ENCODE measurements around the gene CACNA2D2.
A peak's percentile ranks its signal among the peaks of the same experiment; 100 is the strongest.

The CACNA2D2 gene

DNA sequence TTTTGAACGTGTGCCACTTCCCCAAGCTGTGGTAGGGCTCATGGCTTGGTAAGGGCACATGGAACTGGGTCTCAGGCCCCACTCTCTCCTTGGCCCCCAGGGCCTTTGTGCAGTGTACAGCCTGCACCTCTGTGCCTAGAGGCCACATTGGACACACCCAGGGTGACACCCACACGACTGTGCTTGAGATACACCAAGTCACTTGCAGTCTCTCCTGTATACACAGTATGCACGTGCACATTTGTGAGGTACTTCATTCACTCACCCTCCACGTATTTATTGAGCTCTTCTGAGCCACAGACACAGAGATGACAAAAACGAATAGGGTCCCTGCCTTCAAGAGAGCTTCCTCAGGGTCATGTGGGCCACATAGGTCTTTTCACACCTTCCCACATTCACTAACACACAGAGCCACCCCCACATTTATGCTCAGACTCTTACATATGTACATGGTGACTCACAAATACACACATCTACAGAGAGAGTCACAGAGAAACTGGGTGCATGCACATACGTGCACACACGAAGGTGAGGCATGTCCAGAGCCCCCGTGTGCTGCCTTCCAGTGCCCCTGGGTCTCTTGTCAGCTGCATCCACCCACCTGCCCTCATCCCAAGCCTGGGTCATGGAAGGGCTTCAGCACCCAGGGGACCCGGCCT is 134.3 kb downstream of the CACNA2D2 start:
- no peak for DNase-seq (ENCODE audit: low read depth)

GRCh38 chr3:50365842-50366220 is 137.6 kb downstream of the CACNA2D2 start:
- DNase-seq (ENCODE audit: low read depth), result no peak

DNA sequence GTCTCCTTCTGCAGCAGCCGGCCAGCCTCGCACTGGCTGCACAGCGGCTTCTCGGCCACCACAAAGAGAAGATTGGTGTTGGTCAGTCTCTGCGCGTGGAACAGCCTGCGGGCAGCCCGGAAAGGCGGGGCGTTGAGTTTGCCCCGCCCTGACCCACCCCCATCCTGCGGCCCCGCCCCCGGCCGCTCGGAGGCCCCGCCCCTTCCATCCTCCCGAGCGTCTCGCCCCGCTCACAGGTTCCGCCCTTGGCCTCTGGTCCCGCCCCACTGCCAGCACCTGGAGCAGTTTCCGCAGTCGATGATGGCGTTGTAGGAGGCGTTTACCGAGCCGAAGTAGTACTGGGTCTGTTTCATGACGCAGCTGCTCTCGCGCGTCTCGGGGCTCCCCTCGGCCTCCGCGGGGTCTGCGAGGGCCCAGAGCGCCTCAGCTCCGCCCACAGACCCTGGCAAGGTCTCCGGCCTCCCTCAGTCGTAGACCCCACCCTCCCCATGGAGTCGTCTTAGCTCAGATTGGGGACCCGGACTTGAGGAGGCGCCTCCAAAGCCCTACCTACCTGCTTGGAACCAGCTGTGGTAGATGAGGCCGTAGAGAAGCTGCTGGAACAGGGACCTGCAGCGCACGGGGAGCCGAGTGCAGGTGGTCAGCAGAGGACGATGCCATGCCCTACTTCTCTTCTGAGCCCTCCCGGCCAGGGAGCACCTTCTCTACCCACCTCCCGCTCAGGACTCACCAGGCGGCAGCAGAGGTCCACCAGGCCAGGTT is 138.2 kb downstream of the CACNA2D2 start:
- DNase-seq (ENCODE audit: low read depth), result peak; percentile 88

DNA sequence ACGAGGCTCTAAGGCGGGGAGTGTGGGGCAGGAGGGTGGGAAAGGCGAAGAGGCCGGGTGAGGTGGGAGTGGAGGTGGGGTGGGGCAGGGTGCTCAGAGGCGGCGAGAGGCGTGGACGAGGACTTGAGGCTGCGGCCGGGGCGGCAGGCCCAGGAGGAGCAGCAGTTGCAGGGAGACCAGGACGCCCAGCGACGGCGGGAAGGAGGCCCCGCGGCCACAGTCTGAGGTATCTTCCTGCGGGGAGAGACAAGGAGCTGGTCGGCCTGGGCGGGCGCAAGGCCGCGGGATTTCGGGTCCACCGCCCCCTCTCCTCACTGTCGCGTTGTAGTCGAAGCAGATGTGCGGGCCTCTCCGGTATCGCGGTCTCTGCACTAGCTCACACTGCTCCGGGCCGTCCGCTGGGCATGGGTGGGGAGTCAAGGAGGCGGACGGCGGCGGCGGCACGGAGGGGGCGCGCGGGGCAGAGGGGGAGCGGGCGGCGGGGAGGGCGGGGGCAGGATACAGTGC is 138.8 kb downstream of the CACNA2D2 start:
- no peak for DNase-seq (ENCODE audit: low read depth)

DNA sequence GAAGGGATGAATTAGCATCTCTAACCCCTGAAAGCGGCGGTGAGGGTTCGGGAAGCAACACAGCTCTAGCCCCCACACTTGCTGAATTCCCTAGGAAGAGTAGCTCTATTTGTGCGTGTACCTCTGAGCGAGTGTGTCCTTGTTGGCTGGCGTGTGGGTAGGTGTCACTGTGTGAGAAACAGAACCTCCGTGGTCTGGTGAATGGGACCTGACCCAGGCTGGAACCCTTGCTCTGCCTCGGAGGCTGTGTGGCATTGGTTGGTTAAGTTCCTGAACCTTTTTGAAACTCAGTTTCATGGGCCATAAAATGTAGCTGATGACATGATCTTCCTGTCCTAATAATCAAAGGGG is 143.7 kb downstream of the CACNA2D2 start:
- no peak for DNase-seq (ENCODE audit: low read depth)

GRCh38 chr3:50358911-50359759 is 144.3 kb downstream of the CACNA2D2 start, which contains the start of gene TMEM115:
TSS of gene TMEM115 (minus strand) at chr3:50359521. CDS start at chr3:50359063, 458 bp downstream.
- peak; percentile 87 for DNase-seq (ENCODE audit: low read depth)

DNA sequence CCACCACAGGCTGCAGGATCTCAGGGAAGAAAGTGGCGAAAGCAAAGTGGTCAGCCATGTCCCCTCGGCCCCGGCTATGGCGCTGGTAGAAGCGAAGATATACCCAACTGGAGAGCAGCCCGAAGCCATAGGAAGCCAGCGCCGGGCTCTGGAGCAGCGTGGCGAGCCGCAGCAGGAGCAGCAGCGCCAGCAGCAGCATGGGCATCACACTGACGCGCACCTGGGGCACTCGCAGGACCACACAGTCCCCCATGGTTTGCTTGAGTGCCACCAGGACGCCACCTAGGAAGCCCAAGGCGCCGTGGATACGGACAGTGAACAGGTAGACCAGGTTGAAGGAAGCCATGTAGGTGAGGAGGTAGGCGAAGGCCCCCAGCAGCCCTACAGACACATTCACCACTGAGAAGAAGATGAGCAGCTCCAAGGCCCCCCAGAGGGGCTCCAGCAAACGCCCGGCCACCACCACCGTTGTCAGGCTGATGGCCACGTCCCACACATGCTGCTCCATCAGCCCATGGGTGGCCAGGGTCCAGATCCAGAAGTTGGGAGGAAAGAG is 145.0 kb downstream of the CACNA2D2 start:
- no peak for DNase-seq (ENCODE audit: low read depth)

GRCh38 chr3:50357481-50357880 is 146.0 kb downstream of the CACNA2D2 start:
- DNase-seq (ENCODE audit: low read depth), result no peak

DNA sequence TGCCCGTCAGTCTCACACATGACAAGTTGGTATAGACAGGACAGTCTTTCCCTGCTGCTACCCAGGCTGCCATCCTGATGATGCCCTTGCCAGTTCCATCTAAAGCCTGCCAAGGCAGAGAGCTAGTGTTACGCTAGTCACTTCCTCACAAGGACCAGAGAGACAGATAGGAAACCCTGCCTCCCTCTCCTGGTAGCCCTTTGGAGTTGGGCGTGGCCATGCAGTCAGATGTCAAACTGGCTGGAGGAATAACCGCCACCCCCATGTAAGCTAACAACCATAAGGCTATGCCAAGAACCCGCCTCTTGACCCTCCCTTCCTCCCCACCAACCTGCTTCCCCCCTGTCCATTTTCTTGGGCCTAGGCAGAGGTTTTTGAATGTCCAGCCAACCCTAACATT is 146.9 kb downstream of the CACNA2D2 start:
- no peak for DNase-seq (ENCODE audit: low read depth)

DNA sequence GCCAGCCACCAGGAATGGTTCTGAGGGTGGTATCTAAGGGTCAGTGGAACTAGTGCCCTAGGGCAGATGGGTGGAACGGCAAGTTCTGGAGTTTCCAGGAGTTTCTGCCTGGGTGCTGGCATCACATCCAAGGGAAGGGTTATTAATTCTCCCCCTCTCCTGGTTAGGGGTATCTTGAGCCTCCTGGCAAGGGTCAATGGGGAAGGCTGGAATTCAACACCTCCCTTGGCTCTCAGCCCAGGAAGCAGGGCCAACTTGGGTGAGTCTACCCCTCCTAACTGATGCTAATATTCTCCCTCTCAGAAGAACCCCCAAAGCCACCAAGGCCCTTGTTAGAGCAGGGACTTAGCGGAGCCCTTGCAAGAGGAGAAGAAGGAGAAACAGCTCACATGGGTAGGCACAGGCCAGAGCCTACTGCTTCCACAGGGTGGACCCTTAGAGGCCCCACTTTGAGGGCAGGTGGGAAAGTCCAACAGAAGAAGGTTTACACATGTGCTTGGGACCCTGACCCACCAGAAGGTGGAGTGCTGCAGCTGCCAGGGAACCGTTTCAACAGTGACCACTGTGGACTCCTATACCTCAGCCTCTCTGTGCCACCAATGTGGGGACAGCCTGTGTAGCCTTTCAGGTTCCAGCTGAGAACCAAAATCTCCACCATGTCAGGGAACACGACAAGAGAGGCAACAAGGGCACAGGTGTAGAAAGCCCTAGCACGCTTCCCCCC is 147.4 kb downstream of the CACNA2D2 start:
- DNase-seq (ENCODE audit: low read depth), result no peak

DNA sequence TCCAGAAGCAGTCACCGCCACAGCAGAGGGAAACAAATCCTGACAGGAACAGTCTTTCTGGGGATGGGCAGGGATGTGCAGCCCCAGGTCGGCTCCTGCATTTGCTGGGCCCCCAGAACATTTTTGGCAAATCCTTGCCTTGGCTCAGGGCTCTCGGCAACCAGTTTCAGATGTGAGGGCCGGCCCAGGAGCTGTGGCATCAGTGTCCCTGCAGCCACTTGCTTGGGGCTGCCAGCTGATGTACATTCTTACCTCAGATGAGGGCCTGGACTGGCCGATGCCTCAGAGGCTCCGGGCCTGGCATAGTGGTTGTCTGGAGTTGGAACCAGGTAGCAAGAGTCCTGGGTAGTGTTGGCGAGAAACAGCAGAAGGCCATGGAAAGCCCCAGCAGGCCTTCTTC is 148.6 kb downstream of the CACNA2D2 start:
- DNase-seq (ENCODE audit: low read depth), result no peak

DNA sequence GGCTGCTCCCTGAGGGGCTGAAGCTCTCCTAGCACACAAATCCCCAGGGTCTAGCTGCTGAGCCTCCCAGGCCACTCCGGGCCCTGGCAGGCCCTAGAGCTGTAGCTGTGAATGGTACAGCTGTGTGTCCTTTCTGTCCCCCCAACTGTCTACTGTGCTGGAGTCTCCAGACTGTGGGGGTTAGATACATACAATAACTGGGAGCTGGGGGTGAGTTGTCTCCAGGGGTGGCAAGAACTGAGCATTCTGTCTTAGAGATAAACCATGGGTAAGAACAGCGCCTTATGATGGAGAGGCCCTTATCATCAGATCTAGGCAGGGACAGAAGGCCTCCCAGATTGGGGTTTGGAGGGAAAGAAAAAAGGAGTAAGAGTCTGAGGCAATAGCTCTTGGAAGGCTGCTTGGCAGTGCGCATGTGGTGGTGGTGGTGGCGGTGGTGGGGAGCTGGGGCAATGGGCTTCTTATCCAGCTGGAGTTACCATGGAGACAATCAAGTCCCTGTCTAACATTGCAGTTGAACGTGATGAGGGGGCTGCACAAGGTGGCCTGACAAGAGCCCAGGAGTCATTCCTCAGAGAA is 149.2 kb downstream of the CACNA2D2 start:
- DNase-seq (ENCODE audit: low read depth), result no peak

DNA sequence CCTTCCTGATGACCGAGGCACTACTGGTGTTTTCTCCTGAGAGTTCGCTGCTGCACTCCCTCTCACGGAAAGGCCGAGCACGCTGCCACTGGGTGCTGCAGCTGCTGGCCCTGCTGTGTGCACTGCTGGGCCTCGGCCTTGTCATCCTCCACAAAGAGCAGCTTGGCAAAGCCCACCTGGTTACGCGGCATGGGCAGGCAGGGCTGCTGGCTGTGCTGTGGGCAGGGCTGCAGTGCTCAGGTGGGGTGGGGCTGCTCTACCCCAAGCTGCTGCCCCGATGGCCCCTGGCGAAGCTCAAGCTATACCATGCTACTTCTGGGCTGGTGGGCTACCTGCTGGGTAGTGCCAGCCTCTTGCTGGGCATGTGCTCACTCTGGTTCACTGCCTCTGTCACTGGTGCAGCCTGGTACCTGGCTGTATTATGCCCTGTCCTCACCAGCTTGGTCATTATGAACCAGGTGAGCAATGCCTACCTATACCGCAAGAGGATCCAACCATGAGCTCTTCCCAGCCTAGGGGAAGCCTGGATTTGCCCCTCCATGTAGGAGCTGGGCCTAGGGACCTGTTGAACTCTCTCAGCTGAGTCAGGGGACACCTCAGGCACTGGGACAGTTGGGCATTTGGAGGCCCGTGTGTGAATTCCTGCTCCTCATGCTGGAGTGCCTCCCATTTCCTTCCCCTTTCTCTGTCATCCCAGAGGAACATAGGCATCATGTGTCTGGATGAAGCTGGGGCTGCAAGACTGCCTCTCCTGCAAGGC is 150.0 kb downstream of the CACNA2D2 start:
- no peak for DNase-seq (ENCODE audit: low read depth)

- DNase-seq (ENCODE audit: low read depth), result no peak
Measured at GRCh38 chr3:50352781-50353180, 150.7 kb downstream of the CACNA2D2 start.

DNA sequence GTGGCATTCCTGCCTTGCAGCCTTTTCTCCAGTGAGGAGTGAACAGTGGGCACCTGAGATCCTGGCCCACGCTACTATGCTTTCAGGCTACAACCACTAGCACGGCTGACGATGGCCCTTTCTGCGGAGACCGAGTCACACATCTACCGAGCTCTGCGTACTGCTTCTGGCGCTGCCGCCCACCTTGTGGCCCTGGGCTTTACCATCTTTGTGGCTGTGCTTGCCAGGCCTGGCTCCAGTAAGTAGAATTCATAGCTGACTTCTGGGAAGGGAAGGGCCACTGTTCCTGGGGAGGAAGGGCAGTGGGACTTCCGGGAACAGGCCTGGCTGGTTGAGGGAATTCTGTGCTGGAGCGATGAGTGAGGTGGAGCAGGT is 152.1 kb downstream of the CACNA2D2 start:
- DNase-seq (ENCODE audit: low read depth), result no peak

GRCh38 chr3:50350527-50351322 is 152.7 kb downstream of the CACNA2D2 start, which contains the start of the genes CYB561D2 and NPRL2:
TSS of gene CYB561D2 (plus strand) at chr3:50350862. CDS start at chr3:50351434, 572 bp downstream.
TSS of gene NPRL2 (minus strand) at chr3:50350775. CDS start at chr3:50350652, 123 bp downstream.
- DNase-seq (ENCODE audit: low read depth), result peak; percentile 99

DNA sequence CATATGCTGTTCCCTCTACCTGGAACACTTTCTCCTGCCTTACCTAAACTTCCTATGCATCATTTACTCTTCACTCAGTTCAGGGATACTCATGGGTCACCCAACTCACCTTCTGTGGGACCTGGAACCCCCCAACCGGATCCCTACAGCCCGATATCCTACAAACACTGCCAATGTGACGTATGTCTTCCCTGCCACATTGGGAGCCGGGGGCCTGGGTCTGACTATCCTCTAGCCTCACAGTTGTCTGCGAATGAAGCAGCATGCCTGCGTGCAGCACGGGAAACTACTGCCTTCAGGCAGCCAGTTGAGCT is 153.3 kb downstream of the CACNA2D2 start:
- no peak for DNase-seq (ENCODE audit: low read depth)

GRCh38 chr3:50347187-50347813 is 156.1 kb downstream of the CACNA2D2 start:
- DNase-seq (ENCODE audit: low read depth), result peak; percentile 50

GRCh38 chr3:50345586-50346234 is 157.7 kb downstream of the CACNA2D2 start, which contains the start of gene ZMYND10:
TSS of gene ZMYND10 (minus strand) at chr3:50345732. CDS start at chr3:50345579, 153 bp downstream.
- DNase-seq (ENCODE audit: low read depth), result peak; percentile 51
